HuH-7 (cell line): ENCODE results near the gene SLC4A1.

ENCODE experiments used
- DNase-seq: peaks from one replicate; pipeline ENCODE4 v3.0.0; 2011; ENCODE audit warnings: low spot score

SLC4A1 gene

GRCh38 chr17:44205962-44206824 lies 61.7 kb downstream of the SLC4A1 start:
- no peak for DNase-seq

- DNase-seq, result no peak
Measured at GRCh38 chr17:44204441-44204882, 63.5 kb downstream of the SLC4A1 start.

DNA sequence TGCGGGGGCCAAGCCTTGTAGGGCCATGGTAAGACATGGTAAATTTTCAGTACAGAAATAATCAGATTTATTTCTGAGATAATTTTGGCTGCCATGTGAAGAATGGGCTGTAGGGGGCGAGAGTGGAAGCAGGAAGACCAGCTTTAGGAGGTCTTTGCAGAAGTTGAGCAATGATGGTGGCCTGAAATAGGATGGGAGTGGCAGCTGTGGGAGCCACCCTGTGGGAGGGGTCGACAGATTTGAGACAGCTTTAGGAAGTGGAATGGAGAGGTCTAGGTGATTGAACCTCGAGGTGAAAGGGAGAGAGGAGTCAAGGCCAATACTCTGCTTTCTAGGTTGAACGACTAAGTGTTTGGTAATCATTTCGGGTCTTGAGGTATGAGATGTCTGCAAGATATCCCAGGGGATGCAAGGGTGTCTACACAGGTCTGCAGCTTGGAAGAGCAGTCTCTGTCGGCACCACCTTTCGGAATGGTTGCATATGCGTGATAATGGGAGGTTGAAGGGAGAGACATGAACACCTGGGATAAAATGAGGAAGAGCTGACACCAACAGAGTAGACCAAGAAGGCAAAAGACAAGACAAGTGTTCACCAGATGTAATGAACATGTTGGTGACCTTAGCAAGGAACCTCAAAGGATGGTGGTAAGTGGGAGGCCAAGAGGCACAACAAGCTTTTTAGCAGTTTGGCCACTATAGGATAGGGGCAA lies 64.0 kb downstream of the SLC4A1 start:
- peak; percentile 81 for DNase-seq

- DNase-seq, result no peak
Measured at GRCh38 chr17:44202756-44203155, 65.2 kb downstream of the SLC4A1 start.

- peak; percentile 43 for DNase-seq
Measured at GRCh38 chr17:44200478-44201155, 67.3 kb downstream of the SLC4A1 start.

GRCh38 chr17:44199553-44200477 lies 68.1 kb downstream of the SLC4A1 start, which contains the start of gene ATXN7L3:
Gene ATXN7L3, minus strand, starts transcription at chr17:44199884. Its CDS starts 1,814 bp downstream, at chr17:44198070.
- DNase-seq, result peak; percentile 99

GRCh38 chr17:44198721-44199552 lies 69.0 kb downstream of the SLC4A1 start:
- DNase-seq, result peak; percentile 87
